Activated naive CD4-positive, alpha-beta T cell treated with anti-CD3 and anti-CD28 coated beads for 36 hours (primary cell): ENCODE results near the gene CFHR4. TPM values are rescaled to one million over a fixed set of nuclear protein-coding genes. Genes with fewer than 3 reads are reported as not detected.

Experiments used
- CTCF ChIA-PET: fragments of 350-600 bp; sonication (Branson Sonifier 250); formaldehyde crosslinking; loops from one replicate; lab custom pipeline; 2021; ENCODE audit warnings: antibody characterized with exemption; lab: Charles Lee
- DNase-seq: peaks from one replicate; pipeline ENCODE4 v3.0.0-alpha.2; 2020
- H3K27ac Mint-ChIP-seq: one replicate; pipeline ENCODE4 v1.8.0; 2021; ENCODE audit warnings: mild to moderate bottlenecking, mixed read lengths
- H3K27me3 Mint-ChIP-seq: one replicate; pipeline ENCODE4 v1.8.0; 2021; ENCODE audit warnings: low read depth, mixed read lengths
- H3K36me3 Mint-ChIP-seq: one replicate; pipeline ENCODE4 v1.8.0; 2021; ENCODE audit warnings: low read depth, mixed read lengths
- H3K4me1 Mint-ChIP-seq: one replicate; pipeline ENCODE4 v1.8.0; 2021; ENCODE audit warnings: low read depth, mixed read lengths
- H3K4me3 Mint-ChIP-seq: one replicate; pipeline ENCODE4 v1.8.0; 2021; ENCODE audit warnings: mild to moderate bottlenecking, moderate library complexity, mixed read lengths
- H3K9me3 Mint-ChIP-seq: one replicate; pipeline ENCODE4 v1.8.0; 2021; ENCODE audit warnings: mixed read lengths
- intact Hi-C: fragments of 100-400 bp; cut with micrococcal nuclease; formaldehyde crosslinking; loops from one replicate; pipeline ENCODE4 v1.15.1; 2023
- total RNA-seq, 2 experiments: library from RNA; stranded (reverse); gene quantifications; one replicate each; pipeline ENCODE4 v1.2.3, GENCODE V29; 2021

The CFHR4 gene
- total RNA-seq, 2 experiments from 2014 or later = not detected

GRCh38 chr1:196951711-196952394 is 64.0 kb downstream of the CFHR4 start:
- no peak overlapping the region for H3K27ac Mint-ChIP-seq
- no peaks in the 10 kb centered on the region for H3K4me1 Mint-ChIP-seq
- H3K9me3 Mint-ChIP-seq = no peaks in the 10 kb centered on the region
- CTCF ChIA-PET = no interaction called here
- intact Hi-C loops = no loop called here
- no peaks in the 10 kb centered on the region for H3K27me3 Mint-ChIP-seq
- no peak overlapping the region for H3K4me3 Mint-ChIP-seq
- DNase-seq = no peak
- H3K36me3 Mint-ChIP-seq = no peaks in the 10 kb centered on the region

DNA sequence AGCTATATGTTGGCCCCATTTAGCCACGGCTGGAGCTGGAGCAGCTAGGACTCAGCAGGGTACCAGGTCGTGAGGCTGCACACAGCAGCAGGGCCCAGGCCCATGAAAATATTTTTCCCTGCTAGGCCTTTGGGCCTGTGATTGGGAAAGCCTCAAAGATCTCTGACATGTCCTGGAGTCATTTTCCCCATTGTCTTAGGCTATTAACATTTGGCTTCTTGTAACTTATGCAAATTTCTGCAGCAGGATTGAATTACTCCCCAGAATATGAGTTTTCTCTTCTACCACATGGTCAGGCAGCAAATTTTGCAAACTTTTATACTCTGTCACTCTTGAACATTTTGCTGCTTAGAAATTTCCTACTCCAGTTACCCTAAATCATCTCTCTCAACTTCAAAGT is 66.9 kb downstream of the CFHR4 start:
- H3K9me3 Mint-ChIP-seq = no peaks in the 10 kb centered on the region
- H3K27ac Mint-ChIP-seq = no peak overlapping the region
- CTCF ChIA-PET = interaction anchor here (0.7 kb wide), 1 partner anchor 402 kb away, joined by 3 read pairs; no protein-coding TSS in a partner anchor
- no peaks in the 10 kb centered on the region for H3K4me1 Mint-ChIP-seq
- no peaks in the 10 kb centered on the region for H3K36me3 Mint-ChIP-seq
- intact Hi-C loops = no loop called here
- H3K27me3 Mint-ChIP-seq = no peaks in the 10 kb centered on the region
- no peak overlapping the region for H3K4me3 Mint-ChIP-seq
- DNase-seq = no peak

GRCh38 chr1:196955926-196956325 is 68.1 kb downstream of the CFHR4 start:
- Mint-ChIP-seq H3K9me3 (no peaks in the 10 kb centered on the region), H3K4me3 (no peak overlapping the region)

GRCh38 chr1:196960854-196961253 is 73.0 kb downstream of the CFHR4 start:
- CTCF ChIA-PET = no interaction called here
- H3K27ac Mint-ChIP-seq = no peak overlapping the region
- H3K27me3 Mint-ChIP-seq = peaks cover 5% of the 10 kb centered on the region
- no peak for DNase-seq
- H3K36me3 Mint-ChIP-seq = no peaks in the 10 kb centered on the region
- H3K9me3 Mint-ChIP-seq = no peaks in the 10 kb centered on the region
- no peak overlapping the region for H3K4me3 Mint-ChIP-seq
- H3K4me1 Mint-ChIP-seq = no peaks in the 10 kb centered on the region
- intact Hi-C loops = no loop called here

More at GRCh38 chr1:196955926-196956325, 68.1 kb downstream of the CFHR4 start:
- Mint-ChIP-seq H3K4me1 (no peaks in the 10 kb centered on the region), H3K36me3 (no peaks in the 10 kb centered on the region), H3K27me3 (peaks cover 2% of the 10 kb centered on the region), H3K27ac (no peak overlapping the region)
- no peak for DNase-seq
- CTCF ChIA-PET = no interaction called here
- intact Hi-C loops = no loop called here

Other genes with a start within 250 kb of the CFHR4 start
- not detected for gene CFH, start 236.0 kb upstream of the CFHR4 start, total RNA-seq
- gene CFHR3, start 113.2 kb upstream of the CFHR4 start, total RNA-seq = not detected
- gene CFHR1, start 68.3 kb upstream of the CFHR4 start, total RNA-seq = not detected
- not detected for gene CFHR2, start 55.7 kb downstream of the CFHR4 start, total RNA-seq
- gene CFHR5, start 89.5 kb downstream of the CFHR4 start, total RNA-seq = not detected
- not detected for gene F13B, start 179.2 kb downstream of the CFHR4 start, total RNA-seq